Sigmoid colon (tissue), 3 donors: ENCODE measurements around the gene ARPC5.

Source experiments
- CTCF ChIP-seq, 4 experiments: fragments of 450-650 bp in 3 of 4; fragments of 200-600 bp in 1 of 4; IDR thresholded peaks; one replicate each; pipeline ENCODE4 v1.5.1; 2016 to 2019; ENCODE audit warnings: antibody characterized with exemption in 4 of 4, mild to moderate bottlenecking in 3 of 4, moderate library complexity in 2 of 4
- POLR2A ChIP-seq, 2 donors: fragments of 450-650 bp; IDR thresholded peaks; one replicate each; pipeline ENCODE4 v1.6.1; 2016; ENCODE audit warnings: antibody characterized with exemption in 2 of 2, mild to moderate bottlenecking in 2 of 2, moderate library complexity in 2 of 2

DNA sequence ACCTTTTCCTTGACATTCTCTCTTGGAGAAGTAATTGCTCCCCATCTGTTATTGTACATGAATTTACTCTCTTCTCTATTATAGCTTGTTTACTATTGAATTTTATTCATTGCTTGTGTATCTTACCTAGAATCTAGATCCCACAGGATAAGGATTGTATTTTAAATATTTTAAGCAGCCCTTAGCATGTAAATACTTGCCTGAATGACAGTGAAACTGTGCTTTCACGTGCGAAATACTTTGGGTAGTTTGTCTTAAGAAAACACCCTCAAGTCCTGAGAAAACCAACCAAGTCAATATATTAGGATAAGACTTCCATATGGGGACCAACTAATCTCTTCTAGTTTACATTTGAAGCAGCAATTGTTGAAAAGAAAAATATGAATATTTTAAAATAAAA is 15.3 kb downstream of the ARPC5 start:
- TF ChIP-seq POLR2A (IDR thresholded peaks at IDR 0.05) (no peak), CTCF (IDR thresholded peaks at IDR 0.05) (no peak)
